Measurements from ENCODE around the gene CENPP.

Gene CENPP

DNA sequence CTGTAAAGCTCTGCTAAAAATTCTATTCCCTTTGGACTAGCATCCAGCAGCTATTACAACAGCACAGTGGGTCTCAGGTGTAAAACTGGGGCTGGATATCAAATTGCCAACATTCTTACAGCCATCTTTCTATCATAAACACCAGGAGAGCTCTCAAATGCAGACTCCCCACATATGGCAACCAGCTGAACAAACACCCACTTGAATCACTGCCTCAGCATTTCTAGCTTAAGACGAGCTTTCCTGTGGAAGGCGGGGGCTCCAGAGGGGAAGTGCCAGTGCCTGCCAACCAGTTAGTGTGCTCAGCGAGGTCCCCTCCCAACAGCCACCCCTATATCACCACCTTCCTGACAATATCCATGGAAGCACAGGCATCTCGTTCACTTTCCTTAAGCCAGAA lies 282.0 kb downstream of the CENPP start:
- 0 out of 2 replicates have a peak, but pooled peaks cover 4% of the 10 kb centered on the region for H3K9me3 ChIP-seq (ENCODE audit: insufficient read depth, low read length)
- H3K4me1 ChIP-seq (ENCODE audit: low read length): no peaks in the 10 kb centered on the region
- no peaks in the 10 kb centered on the region for H3K27me3 ChIP-seq (ENCODE audit: low read depth, low read length)
- no peak overlapping the region for H2AFZ ChIP-seq (ENCODE audit: low read depth, low read length)
- no peak overlapping the region for H3K9ac ChIP-seq (ENCODE audit: low read length)
- H3K79me2 ChIP-seq (ENCODE audit: low read length): no peaks in the 10 kb centered on the region
- no peak overlapping the region for H3K4me3 ChIP-seq (ENCODE audit: low read length)
- no peak overlapping the region for H3K27ac ChIP-seq (ENCODE audit: low read length)
- no peak overlapping the region for H3K4me2 ChIP-seq (ENCODE audit: low read length)
- TF ChIP-seq, protein P1, sequence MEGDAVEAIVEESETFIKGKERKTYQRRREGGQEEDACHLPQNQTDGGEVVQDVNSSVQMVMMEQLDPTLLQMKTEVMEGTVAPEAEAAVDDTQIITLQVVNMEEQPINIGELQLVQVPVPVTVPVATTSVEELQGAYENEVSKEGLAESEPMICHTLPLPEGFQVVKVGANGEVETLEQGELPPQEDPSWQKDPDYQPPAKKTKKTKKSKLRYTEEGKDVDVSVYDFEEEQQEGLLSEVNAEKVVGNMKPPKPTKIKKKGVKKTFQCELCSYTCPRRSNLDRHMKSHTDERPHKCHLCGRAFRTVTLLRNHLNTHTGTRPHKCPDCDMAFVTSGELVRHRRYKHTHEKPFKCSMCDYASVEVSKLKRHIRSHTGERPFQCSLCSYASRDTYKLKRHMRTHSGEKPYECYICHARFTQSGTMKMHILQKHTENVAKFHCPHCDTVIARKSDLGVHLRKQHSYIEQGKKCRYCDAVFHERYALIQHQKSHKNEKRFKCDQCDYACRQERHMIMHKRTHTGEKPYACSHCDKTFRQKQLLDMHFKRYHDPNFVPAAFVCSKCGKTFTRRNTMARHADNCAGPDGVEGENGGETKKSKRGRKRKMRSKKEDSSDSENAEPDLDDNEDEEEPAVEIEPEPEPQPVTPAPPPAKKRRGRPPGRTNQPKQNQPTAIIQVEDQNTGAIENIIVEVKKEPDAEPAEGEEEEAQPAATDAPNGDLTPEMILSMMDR (IDR thresholded peaks at IDR 0.05; ENCODE audit: low read depth, low read length): no peak
- TF ChIP-seq EZH2phosphoT487 (IDR thresholded peaks at IDR 0.05; ENCODE audit: low read depth): no peak
- H4K20me1 ChIP-seq (ENCODE audit: insufficient read depth, low read length): no peaks in the 10 kb centered on the region
- H3K36me3 ChIP-seq (replicated peaks; ENCODE audit: low read depth, low read length): peaks cover 15% of the 10 kb centered on the region

DNA sequence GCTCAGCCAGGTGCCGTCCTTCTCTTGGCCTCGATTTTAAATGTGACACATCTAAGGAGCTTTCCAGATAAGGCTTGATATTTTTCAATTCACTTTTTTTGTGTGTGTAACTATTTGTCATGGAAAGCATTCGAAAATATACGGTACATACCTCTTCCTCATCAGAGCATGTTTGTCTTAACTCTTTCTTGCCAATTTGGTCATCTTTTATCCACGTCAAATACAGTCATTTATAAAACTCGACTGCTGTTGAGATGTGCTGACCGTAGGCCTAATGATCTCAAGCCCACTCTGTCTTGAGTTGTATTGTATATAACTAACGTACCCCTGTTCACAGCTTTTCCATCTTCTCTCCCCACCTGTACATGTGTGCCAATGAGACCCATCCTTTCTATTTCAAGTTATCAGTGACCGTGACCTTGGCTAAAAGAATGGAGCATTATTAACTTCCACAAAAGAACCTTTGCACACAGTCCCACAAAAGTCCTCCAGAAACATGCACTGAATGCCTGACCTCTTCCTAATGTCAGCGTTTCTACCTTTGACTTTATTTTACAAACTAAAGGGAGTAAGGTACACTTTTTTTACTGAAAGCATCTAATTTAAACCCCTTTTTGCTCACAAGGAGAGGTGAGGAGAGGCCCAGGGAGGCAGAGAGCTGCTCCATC lies 282.6 kb downstream of the CENPP start:
- H3K36me3 ChIP-seq (replicated peaks; ENCODE audit: low read depth, low read length): peaks cover 19% of the 10 kb centered on the region
- H4K20me1 ChIP-seq (ENCODE audit: insufficient read depth, low read length): no peaks in the 10 kb centered on the region
- H3K9me3 ChIP-seq (ENCODE audit: insufficient read depth, low read length): 0 out of 2 replicates have a peak, but pooled peaks cover 4% of the 10 kb centered on the region
- no peak overlapping the region for H3K4me2 ChIP-seq (ENCODE audit: low read length)
- H3K4me1 ChIP-seq (ENCODE audit: low read length): no peaks in the 10 kb centered on the region
- no peaks in the 10 kb centered on the region for H3K27me3 ChIP-seq (ENCODE audit: low read depth, low read length)
- no peak overlapping the region for H3K27ac ChIP-seq (ENCODE audit: low read length)
- no peaks in the 10 kb centered on the region for H3K79me2 ChIP-seq (ENCODE audit: low read length)
- no peak overlapping the region for H2AFZ ChIP-seq (ENCODE audit: low read depth, low read length)
- no peak overlapping the region for H3K9ac ChIP-seq (ENCODE audit: low read length)
- no peak for TF ChIP-seq EZH2phosphoT487 (IDR thresholded peaks at IDR 0.05; ENCODE audit: low read depth)
- TF ChIP-seq, protein P1 (IDR thresholded peaks at IDR 0.05; ENCODE audit: low read depth, low read length): no peak
- H3K4me3 ChIP-seq (ENCODE audit: low read length): no peak overlapping the region

DNA sequence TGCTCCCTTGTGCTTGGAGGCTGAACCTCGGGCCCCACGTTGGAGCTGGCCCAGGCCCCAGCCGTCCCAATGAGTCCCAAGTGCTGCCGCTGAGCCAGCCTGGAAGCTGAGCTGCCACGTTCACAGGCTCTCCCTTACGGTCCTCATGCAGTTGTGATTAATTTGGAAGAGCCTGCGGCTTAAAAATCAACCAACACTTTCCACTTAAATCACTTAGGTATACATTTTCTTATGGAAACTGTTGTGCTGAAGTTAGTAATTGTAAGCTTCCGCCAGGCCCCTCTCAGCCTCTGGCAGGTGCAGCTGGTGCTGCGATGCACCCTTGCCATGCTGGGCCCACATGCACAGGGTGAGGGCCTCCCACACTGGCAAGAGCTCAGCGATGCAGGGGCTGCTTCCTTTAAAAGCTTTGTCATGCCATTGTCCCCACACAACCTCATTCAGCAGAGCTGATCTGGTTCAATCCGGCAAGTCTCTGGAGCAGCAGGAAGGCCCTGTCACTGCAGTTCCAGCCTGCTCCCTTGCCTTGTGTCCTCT lies 283.2 kb downstream of the CENPP start:
- no peaks in the 10 kb centered on the region for H4K20me1 ChIP-seq (ENCODE audit: insufficient read depth, low read length)
- H3K4me2 ChIP-seq (ENCODE audit: low read length): no peak overlapping the region
- peaks cover 23% of the 10 kb centered on the region for H3K36me3 ChIP-seq (replicated peaks; ENCODE audit: low read depth, low read length)
- TF ChIP-seq, protein P1 (IDR thresholded peaks at IDR 0.05; ENCODE audit: low read depth, low read length): no peak
- TF ChIP-seq EZH2phosphoT487 (IDR thresholded peaks at IDR 0.05; ENCODE audit: low read depth): no peak
- H3K79me2 ChIP-seq (ENCODE audit: low read length): no peaks in the 10 kb centered on the region
- no peak overlapping the region for H3K9ac ChIP-seq (ENCODE audit: low read length)
- no peak overlapping the region for H2AFZ ChIP-seq (ENCODE audit: low read depth, low read length)
- no peak overlapping the region for H3K27ac ChIP-seq (ENCODE audit: low read length)
- 0 out of 2 replicates have a peak, but pooled peaks cover 4% of the 10 kb centered on the region for H3K9me3 ChIP-seq (ENCODE audit: insufficient read depth, low read length)
- no peak overlapping the region for H3K4me3 ChIP-seq (ENCODE audit: low read length)
- H3K4me1 ChIP-seq (ENCODE audit: low read length): no peaks in the 10 kb centered on the region
- H3K27me3 ChIP-seq (ENCODE audit: low read depth, low read length): no peaks in the 10 kb centered on the region

DNA sequence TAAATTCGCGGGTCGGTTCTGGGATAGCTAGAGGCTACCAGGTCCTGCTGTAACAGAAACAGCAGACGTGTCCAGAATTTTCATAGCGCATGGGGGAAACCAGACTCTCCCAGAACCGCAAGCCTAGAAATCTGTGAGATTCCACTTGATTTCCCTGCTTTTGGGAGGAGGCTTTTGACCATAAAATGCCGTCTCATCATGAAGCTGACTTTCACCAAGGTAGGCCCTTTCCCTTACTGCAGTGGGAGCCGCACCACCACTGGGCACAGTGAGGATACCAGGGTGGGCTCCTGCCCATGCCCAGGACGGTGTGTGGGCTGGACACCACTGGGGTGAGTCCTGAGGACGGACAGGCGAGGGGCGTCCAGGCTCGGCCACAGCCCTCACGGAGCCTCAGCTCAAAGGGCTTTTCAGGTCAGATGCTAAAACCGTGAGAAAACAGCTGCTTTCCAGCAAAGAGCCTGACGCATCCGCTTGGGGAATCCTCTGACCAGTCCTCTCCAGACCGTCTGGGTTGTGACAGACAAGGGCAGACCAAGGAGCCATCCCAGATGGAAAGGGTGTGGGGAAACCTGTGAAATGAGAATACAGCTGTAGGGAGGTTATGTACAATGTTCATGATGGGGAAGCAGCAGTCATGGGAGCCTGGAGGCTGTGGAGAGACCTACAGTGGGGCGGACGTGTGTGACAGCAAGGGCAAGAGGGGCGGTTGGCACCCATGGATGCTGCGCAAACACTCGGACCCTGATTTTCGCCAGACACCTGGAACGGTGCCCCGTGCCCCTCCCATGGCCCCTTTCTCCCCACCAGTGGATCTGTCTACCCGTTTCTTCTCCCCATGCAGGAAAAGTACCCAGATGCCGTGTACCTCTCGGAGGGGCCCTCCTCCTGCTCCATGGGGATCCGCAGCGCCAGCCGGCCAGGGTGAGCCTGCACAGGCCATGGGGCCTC lies 285.0 kb downstream of the CENPP start:
- no peak overlapping the region for H2AFZ ChIP-seq (ENCODE audit: low read depth, low read length)
- H3K4me2 ChIP-seq (ENCODE audit: low read length): no peak overlapping the region
- H3K9me3 ChIP-seq (ENCODE audit: insufficient read depth, low read length): no peaks in the 10 kb centered on the region
- H3K27ac ChIP-seq (ENCODE audit: low read length): no peak overlapping the region
- TF ChIP-seq, protein P1 (IDR thresholded peaks at IDR 0.05; ENCODE audit: low read depth, low read length): no peak
- no peak for TF ChIP-seq EZH2phosphoT487 (IDR thresholded peaks at IDR 0.05; ENCODE audit: low read depth)
- peaks cover 20% of the 10 kb centered on the region for H3K36me3 ChIP-seq (replicated peaks; ENCODE audit: low read depth, low read length)
- H3K4me3 ChIP-seq (ENCODE audit: low read length): no peak overlapping the region
- no peaks in the 10 kb centered on the region for H4K20me1 ChIP-seq (ENCODE audit: insufficient read depth, low read length)
- H3K4me1 ChIP-seq (ENCODE audit: low read length): no peaks in the 10 kb centered on the region
- H3K9ac ChIP-seq (ENCODE audit: low read length): no peak overlapping the region
- H3K27me3 ChIP-seq (ENCODE audit: low read depth, low read length): no peaks in the 10 kb centered on the region
- no peaks in the 10 kb centered on the region for H3K79me2 ChIP-seq (ENCODE audit: low read length)
